Measurements from ENCODE around the gene ARHGEF12.

Gene ARHGEF12

GRCh38 chr11:120335908-120336640, at the start of gene ARHGEF12:
Gene ARHGEF12, plus strand, starts transcription at chr11:120336413. Its CDS starts 831 bp downstream, at chr11:120337244.
- H3K4me1 ChIP-seq, result peaks cover 28 to 46% (median 33%) of the 10 kb centered on the region in 10 experiments
- H3K4me3 ChIP-seq, result peak within 1 kb of the TSS; percentile 81 to 96 (median 86)
- no peak for TF ChIP-seq Cebpa-rat (IDR thresholded peaks at IDR 0.05)
- H4K20me1 ChIP-seq, result peaks cover 39 to 56% (median 47%) of the 10 kb centered on the region in 11 experiments
- H3K9ac ChIP-seq, result peak within 1 kb of the TSS; percentile 86 to 94 (median 92)
- H3K36me3 ChIP-seq, result peaks cover 0 to 15% (median 5%) of the 10 kb centered on the region in 11 experiments; a peak in 16 of 22 replicates
- H3K4me2 ChIP-seq, result peak within 1 kb of the TSS; percentile 93 to 99 (median 98)
- H3K27me3 ChIP-seq, result peaks cover 39 to 54% (median 45%) of the 10 kb centered on the region in 11 experiments
- H3K9me3 ChIP-seq (replicated peaks in 1 of 11), result peaks cover 0 to 3% (median 0%) of the 10 kb centered on the region in 11 experiments; a peak in 3 of 22 replicates
- peak within 1 kb of the TSS; percentile 81 to 91 (median 87) for H3K27ac ChIP-seq

- no peak overlapping the region for H3K9ac ChIP-seq
- no peaks in the 10 kb centered on the region for H3K27me3 ChIP-seq
- no peaks in the 10 kb centered on the region for H4K20me1 ChIP-seq
- no peak overlapping the region for H3K4me3 ChIP-seq
- H3K4me1 ChIP-seq, result peaks cover 0 to 6% (median 0%) of the 10 kb centered on the region in 10 experiments; a peak in 1 of 20 replicates
- no peak overlapping the region for H3K4me2 ChIP-seq
- no peak overlapping the region for H3K27ac ChIP-seq
- H3K36me3 ChIP-seq, result no peaks in the 10 kb centered on the region
- TF ChIP-seq Cebpa-rat (IDR thresholded peaks at IDR 0.05), result no peak
- H3K9me3 ChIP-seq (replicated peaks in 1 of 11), result no peaks in the 10 kb centered on the region
Observed at GRCh38 chr11:120288021-120288420, 48.2 kb upstream of the ARHGEF12 start.

- H3K27me3 ChIP-seq, result no peaks in the 10 kb centered on the region
- no peak overlapping the region for H3K9ac ChIP-seq
- no peak overlapping the region for H3K27ac ChIP-seq
Observed at GRCh38 chr11:120289426-120289825, 46.8 kb upstream of the ARHGEF12 start.

GRCh38 chr11:120290956-120291355, 45.3 kb upstream of the ARHGEF12 start:
- Histone ChIP-seq H3K27me3 (no peaks in the 10 kb centered on the region), H3K4me1 (0 out of 20 replicates have a peak, but pooled peaks cover 0 to 6% (median 0%) of the 10 kb centered on the region in 10 experiments), H3K9me3 (replicated peaks in 1 of 11) (no peaks in the 10 kb centered on the region), H3K4me3 (no peak overlapping the region), H3K27ac (no peak overlapping the region), H4K20me1 (no peaks in the 10 kb centered on the region), H3K4me2 (no peak overlapping the region), H3K36me3 (no peaks in the 10 kb centered on the region), H3K9ac (no peak overlapping the region)
- TF ChIP-seq Cebpa-rat (IDR thresholded peaks at IDR 0.05), result no peak

More at GRCh38 chr11:120289426-120289825, 46.8 kb upstream of the ARHGEF12 start:
- Histone ChIP-seq H3K4me1 (0 out of 20 replicates have a peak, but pooled peaks cover 0 to 6% (median 0%) of the 10 kb centered on the region in 10 experiments), H3K36me3 (no peaks in the 10 kb centered on the region), H4K20me1 (no peaks in the 10 kb centered on the region), H3K4me2 (peak overlapping the region in 1 of 11 experiments; percentile 24; a peak in 1 of 22 replicates), H3K4me3 (no peak overlapping the region), H3K9me3 (replicated peaks in 1 of 11) (no peaks in the 10 kb centered on the region)
- no peak for TF ChIP-seq Cebpa-rat (IDR thresholded peaks at IDR 0.05)

GRCh38 chr11:120293038-120293800, 43.0 kb upstream of the ARHGEF12 start:
- no peak for TF ChIP-seq Cebpa-rat (IDR thresholded peaks at IDR 0.05)
- no peaks in the 10 kb centered on the region for H3K27me3 ChIP-seq

GRCh38 chr11:120294096-120294495, 42.1 kb upstream of the ARHGEF12 start:
- H3K4me2 ChIP-seq, result no peak overlapping the region

More at GRCh38 chr11:120293038-120293800, 43.0 kb upstream of the ARHGEF12 start:
- H3K27ac ChIP-seq, result no peak overlapping the region
- H4K20me1 ChIP-seq, result no peaks in the 10 kb centered on the region
- no peak overlapping the region for H3K4me3 ChIP-seq
- H3K4me1 ChIP-seq, result 0 out of 20 replicates have a peak, but pooled peaks cover 0 to 6% (median 0%) of the 10 kb centered on the region in 10 experiments
- no peak overlapping the region for H3K4me2 ChIP-seq
- H3K36me3 ChIP-seq, result no peaks in the 10 kb centered on the region
- H3K9ac ChIP-seq, result no peak overlapping the region
- no peaks in the 10 kb centered on the region for H3K9me3 ChIP-seq (replicated peaks in 1 of 11)

GRCh38 chr11:120295099-120295498, 41.1 kb upstream of the ARHGEF12 start:
- Histone ChIP-seq H3K27me3 (no peaks in the 10 kb centered on the region), H3K27ac (no peak overlapping the region), H3K4me2 (no peak overlapping the region)

More at GRCh38 chr11:120294096-120294495, 42.1 kb upstream of the ARHGEF12 start:
- no peak overlapping the region for H3K9ac ChIP-seq
- no peaks in the 10 kb centered on the region for H4K20me1 ChIP-seq
- no peak for TF ChIP-seq Cebpa-rat (IDR thresholded peaks at IDR 0.05)
- no peaks in the 10 kb centered on the region for H3K36me3 ChIP-seq
- H3K27me3 ChIP-seq, result no peaks in the 10 kb centered on the region
- 0 out of 20 replicates have a peak, but pooled peaks cover 0 to 6% (median 0%) of the 10 kb centered on the region in 10 experiments for H3K4me1 ChIP-seq
- no peaks in the 10 kb centered on the region for H3K9me3 ChIP-seq (replicated peaks in 1 of 11)
- H3K4me3 ChIP-seq, result no peak overlapping the region
- H3K27ac ChIP-seq, result no peak overlapping the region

GRCh38 chr11:120296554-120296953, 39.7 kb upstream of the ARHGEF12 start:
- H4K20me1 ChIP-seq, result peaks cover 0 to 7% (median 0%) of the 10 kb centered on the region in 11 experiments; a peak in 2 of 22 replicates
- TF ChIP-seq Cebpa-rat (IDR thresholded peaks at IDR 0.05), result no peak
- H3K36me3 ChIP-seq, result no peaks in the 10 kb centered on the region
- no peak overlapping the region for H3K4me3 ChIP-seq
- H3K27me3 ChIP-seq, result no peaks in the 10 kb centered on the region
- no peak overlapping the region for H3K27ac ChIP-seq
- H3K4me1 ChIP-seq, result no peaks in the 10 kb centered on the region
- no peaks in the 10 kb centered on the region for H3K9me3 ChIP-seq (replicated peaks in 1 of 11)
- H3K4me2 ChIP-seq, result no peak overlapping the region
- no peak overlapping the region for H3K9ac ChIP-seq

More at GRCh38 chr11:120295099-120295498, 41.1 kb upstream of the ARHGEF12 start:
- no peak overlapping the region for H3K9ac ChIP-seq
- no peak overlapping the region for H3K4me3 ChIP-seq
- H3K9me3 ChIP-seq (replicated peaks in 1 of 11), result no peaks in the 10 kb centered on the region
- TF ChIP-seq Cebpa-rat (IDR thresholded peaks at IDR 0.05), result no peak
- no peaks in the 10 kb centered on the region for H3K4me1 ChIP-seq
- H3K36me3 ChIP-seq, result no peaks in the 10 kb centered on the region
- H4K20me1 ChIP-seq, result peaks cover 0 to 7% (median 0%) of the 10 kb centered on the region in 11 experiments; a peak in 2 of 22 replicates

GRCh38 chr11:120298461-120298860, 37.8 kb upstream of the ARHGEF12 start:
- no peaks in the 10 kb centered on the region for H3K9me3 ChIP-seq (replicated peaks in 1 of 11)
- H3K27ac ChIP-seq, result no peak overlapping the region
- no peak overlapping the region for H3K4me3 ChIP-seq
- H3K27me3 ChIP-seq, result no peaks in the 10 kb centered on the region
- peaks cover 0 to 9% (median 0%) of the 10 kb centered on the region in 11 experiments; a peak in 3 of 22 replicates for H4K20me1 ChIP-seq
- H3K4me2 ChIP-seq, result no peak overlapping the region
- no peak for TF ChIP-seq Cebpa-rat (IDR thresholded peaks at IDR 0.05)
- no peak overlapping the region for H3K9ac ChIP-seq
- H3K4me1 ChIP-seq, result no peaks in the 10 kb centered on the region
- H3K36me3 ChIP-seq, result no peaks in the 10 kb centered on the region
